ENCODE data around the gene PHACTR3.
"Not testable (repeated sequence)": the region's sequence is repeated elsewhere in the genome, so short reads cannot be mapped to it uniquely, and the experiment has no call there.

The PHACTR3 gene

GRCh38 chr20:59603781-59604541 lies at the start of gene PHACTR3:
TSS of gene PHACTR3 (plus strand) at chr20:59604540. CDS start at chr20:59605015, 475 bp downstream.
- DNase-seq = no peak

GRCh38 chr20:59557733-59558529 lies 46.4 kb upstream of the PHACTR3 start:
- not testable (repeated sequence) for DNase-seq

GRCh38 chr20:59559024-59559817 lies 45.1 kb upstream of the PHACTR3 start:
- no peak for DNase-seq

GRCh38 chr20:59559863-59560262 lies 44.5 kb upstream of the PHACTR3 start:
- no peak for DNase-seq

- DNase-seq = no peak
These were observed 43.6 kb upstream of the PHACTR3 start for GRCh38 chr20:59560588-59561227.

GRCh38 chr20:59561228-59561605 lies 43.1 kb upstream of the PHACTR3 start:
- DNase-seq = no peak

GRCh38 chr20:59561614-59562277 lies 42.6 kb upstream of the PHACTR3 start:
- DNase-seq = no peak

GRCh38 chr20:59564171-59564570 lies 40.2 kb upstream of the PHACTR3 start:
- no peak for DNase-seq

GRCh38 chr20:59564943-59565342 lies 39.4 kb upstream of the PHACTR3 start:
- DNase-seq = no peak

- no peak for DNase-seq
These were observed 38.4 kb upstream of the PHACTR3 start for GRCh38 chr20:59565768-59566461.

GRCh38 chr20:59566631-59567524 lies 37.5 kb upstream of the PHACTR3 start:
- DNase-seq = no peak

- DNase-seq = no peak
These were observed 36.5 kb upstream of the PHACTR3 start for GRCh38 chr20:59567585-59568508.

GRCh38 chr20:59568509-59569024 lies 35.8 kb upstream of the PHACTR3 start:
- DNase-seq = no peak

GRCh38 chr20:59569305-59569704 lies 35.0 kb upstream of the PHACTR3 start:
- DNase-seq = no peak

- DNase-seq = no peak
These were observed 33.2 kb upstream of the PHACTR3 start for GRCh38 chr20:59571151-59571550.

GRCh38 chr20:59571551-59572314 lies 32.6 kb upstream of the PHACTR3 start:
- DNase-seq = peak; percentile 4

- DNase-seq = no peak
These were observed 31.8 kb upstream of the PHACTR3 start for GRCh38 chr20:59572515-59572914.

GRCh38 chr20:59573837-59574236 lies 30.5 kb upstream of the PHACTR3 start:
- DNase-seq = no peak

All from NCI-H2107 (cell line).